Activated CD8-positive, alpha-beta T cell treated with anti-CD3 and anti-CD28 coated beads, Interleukin-2, amount 10 ng/mL, durations not matched to agents 7 days and 5 days (primary cell): ENCODE results near the gene BCL2L12. TPM values are rescaled to one million over a fixed set of nuclear protein-coding genes. Genes with fewer than 3 reads are reported as not detected.
"Not testable (repeated sequence)": the region's sequence is repeated elsewhere in the genome, so short reads cannot be mapped to it uniquely, and the experiment has no call there.

Source experiments
- ATAC-seq: fragments of 150-1000 bp; cut with Tn5 transposase; one replicate; pipeline ENCODE4 v1.10.0; 2021; ENCODE audit warnings: moderate library complexity
- CTCF ChIA-PET: fragments of 350-600 bp; sonication (Branson Sonifier 250); formaldehyde crosslinking; loops from one replicate; lab custom pipeline; 2021; ENCODE audit warnings: antibody characterized with exemption; lab: Charles Lee
- POLR2A ChIA-PET: fragments of 350-600 bp; sonication (Branson Sonifier 250); formaldehyde crosslinking; loops from one replicate; lab custom pipeline; 2021; ENCODE audit warnings: antibody characterized with exemption; lab: Charles Lee
- DNase-seq: peaks from one replicate; pipeline ENCODE4 v3.0.0-alpha.2; 2020
- H3K27ac Mint-ChIP-seq: one replicate; pipeline ENCODE4 v1.8.0; 2021; ENCODE audit warnings: mild to moderate bottlenecking, mixed read lengths
- H3K27me3 Mint-ChIP-seq: one replicate; pipeline ENCODE4 v1.8.0; 2021; ENCODE audit warnings: low read depth, mixed read lengths
- H3K36me3 Mint-ChIP-seq: one replicate; pipeline ENCODE4 v1.8.0; 2021; ENCODE audit warnings: low read depth, mixed read lengths
- H3K4me1 Mint-ChIP-seq: one replicate; pipeline ENCODE4 v1.8.0; 2021; ENCODE audit warnings: low read depth, mixed read lengths
- H3K4me3 Mint-ChIP-seq: one replicate; pipeline ENCODE4 v1.8.0; 2021; ENCODE audit warnings: mild to moderate bottlenecking, mixed read lengths
- H3K9me3 Mint-ChIP-seq: one replicate; pipeline ENCODE4 v1.8.0; 2022; ENCODE audit warnings: mixed read lengths; ENCODE audit not compliant: insufficient read depth
- total RNA-seq, 2 experiments: library from RNA; stranded (reverse); gene quantifications; one replicate each; pipeline ENCODE4 v1.2.3, GENCODE V29; 2021

The BCL2L12 gene
- total RNA-seq, result 10 to 100 TPM; 84.7 to 87.7 TPM

DNA sequence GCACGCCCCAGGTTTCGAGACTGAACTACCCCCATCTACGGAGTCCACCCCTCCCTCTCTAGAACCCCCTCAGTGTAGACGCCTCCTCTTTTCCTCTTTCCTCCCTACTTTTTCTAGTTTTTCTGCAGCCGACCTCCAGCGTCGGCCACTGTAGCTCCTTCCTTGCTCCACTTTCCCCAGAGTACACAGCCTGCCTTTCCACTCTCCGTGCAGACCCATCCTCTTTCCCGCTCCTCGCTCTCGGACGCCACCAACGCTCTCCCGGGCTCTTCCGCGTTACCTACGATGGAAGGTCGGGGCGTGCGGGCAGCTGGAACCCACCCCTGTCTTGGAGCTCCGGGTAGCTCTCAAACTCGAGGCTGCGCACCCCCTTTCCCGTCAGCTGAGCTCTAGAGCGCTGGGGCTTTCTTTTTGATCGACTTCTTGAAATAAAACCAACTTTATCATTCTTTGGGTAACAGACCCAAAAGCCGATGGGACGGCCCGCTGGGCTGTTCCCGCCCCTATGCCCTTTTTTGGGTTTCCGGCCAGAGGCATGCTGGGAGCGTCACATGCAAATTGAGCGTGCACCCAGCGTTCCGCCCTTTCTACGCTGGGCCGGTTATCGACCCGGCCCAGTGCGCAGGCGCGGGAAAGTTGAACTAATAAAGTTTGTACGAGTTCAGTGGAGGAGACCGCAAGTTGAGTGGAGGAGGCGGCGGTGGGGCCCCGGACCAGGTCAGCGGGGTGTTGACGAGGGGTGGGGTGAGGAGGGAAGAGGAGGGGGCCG lies at the start of gene BCL2L12, which contains the start of gene IRF3:
Gene BCL2L12 (plus strand): TSS at position 583 of the 769 bp plus-strand sequence. CDS start 760 bp downstream, outside the sequence.
Gene IRF3 (minus strand): TSS at position 507 of the 769 bp plus-strand sequence. CDS start 1,019 bp downstream, outside the sequence.
- Mint-ChIP-seq H3K9me3 (no peaks in the 10 kb centered on the region), H3K27me3 (no peaks in the 10 kb centered on the region), H3K4me3 (peak within 1 kb of the TSS; percentile 94), H3K4me1 (peaks cover 35% of the 10 kb centered on the region), H3K36me3 (peaks cover 50% of the 10 kb centered on the region), H3K27ac (peak within 1 kb of the TSS; percentile 92)
- ATAC-seq (peak; percentile 87), DNase-seq (peak; percentile 99)
- ChIA-PET CTCF (interaction anchor here (1.7 to 3.2 kb wide), 2 partner anchors 12 to 15 kb away, joined by 5 to 33 read pairs; partner anchors contain the start of gene PRMT1), POLR2A (interaction anchor here (0.8 to 4.3 kb wide), 6 partner anchors 9 to 85 kb away, joined by 3 to 38 read pairs (median 5); partner anchors contain the start of genes NOSIP, PRMT1, PRRG2 and RRAS)

DNA sequence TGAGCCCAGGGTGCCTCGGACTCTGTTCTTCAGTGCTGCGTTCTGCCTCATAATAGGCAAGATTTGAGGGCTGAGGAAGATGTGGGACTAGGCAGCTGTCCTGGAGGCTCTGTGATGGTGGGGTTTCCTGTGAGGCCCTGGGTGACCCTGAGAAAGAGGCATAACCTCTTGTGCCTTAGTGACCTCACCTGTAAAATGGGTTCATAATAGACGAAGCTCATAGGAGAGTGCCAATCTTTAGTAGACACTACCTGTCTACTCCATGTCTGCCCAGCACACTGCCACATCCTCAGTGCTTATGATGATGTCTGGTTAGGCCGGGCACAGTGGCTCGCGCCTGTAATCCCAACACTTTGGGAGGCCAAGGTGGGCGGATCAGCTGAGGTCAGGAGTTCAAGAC lies 49.2 kb upstream of the BCL2L12 start:
- H3K9me3 Mint-ChIP-seq, result no peaks in the 10 kb centered on the region
- ATAC-seq (no peak), DNase-seq (no peak)
- peaks cover 15% of the 10 kb centered on the region for H3K4me1 Mint-ChIP-seq
- no peak overlapping the region for H3K27ac Mint-ChIP-seq
- H3K36me3 Mint-ChIP-seq, result peaks cover 55% of the 10 kb centered on the region
- H3K27me3 Mint-ChIP-seq, result no peaks in the 10 kb centered on the region
- POLR2A ChIA-PET, result no interaction called here
- CTCF ChIA-PET, result interaction anchor here (0.7 to 1.3 kb wide), 2 partner anchors 18 to 47 kb away, joined by 3 to 5 read pairs; no protein-coding TSS in a partner anchor
- no peak overlapping the region for H3K4me3 Mint-ChIP-seq

DNA sequence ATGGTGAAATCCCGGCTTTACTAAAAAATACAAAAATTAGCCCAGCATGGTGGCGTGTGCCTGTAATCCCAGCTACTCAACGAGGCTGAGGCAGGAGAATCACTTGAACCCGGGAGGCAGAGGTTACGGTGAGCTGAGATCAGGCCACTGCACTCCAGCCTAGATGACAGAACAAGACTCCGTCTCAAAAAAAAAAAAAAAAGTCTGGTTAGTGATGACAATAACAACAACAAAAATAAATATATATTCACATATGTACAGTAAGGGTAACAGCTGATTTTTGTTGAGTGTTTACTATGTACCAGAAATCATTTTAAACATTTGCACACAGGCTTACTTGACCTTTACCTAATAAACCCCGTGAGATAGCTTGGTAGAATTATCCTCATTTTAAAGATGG lies 48.8 kb upstream of the BCL2L12 start:
- H3K4me1 Mint-ChIP-seq, result peaks cover 15% of the 10 kb centered on the region
- CTCF ChIA-PET, result interaction anchor here (1.3 kb wide), 1 partner anchor 47 kb away, joined by 5 read pairs; no protein-coding TSS in a partner anchor
- no peak for ATAC-seq
- POLR2A ChIA-PET, result no interaction called here
- H3K9me3 Mint-ChIP-seq, result no peaks in the 10 kb centered on the region
- DNase-seq, result no peak
- H3K36me3 Mint-ChIP-seq, result peaks cover 58% of the 10 kb centered on the region
- H3K27me3 Mint-ChIP-seq, result no peaks in the 10 kb centered on the region
- H3K27ac Mint-ChIP-seq, result no peak overlapping the region
- no peak overlapping the region for H3K4me3 Mint-ChIP-seq

- peaks cover 12% of the 10 kb centered on the region for H3K4me1 Mint-ChIP-seq
- H3K9me3 Mint-ChIP-seq, DNase-seq, CTCF ChIA-PET, H3K4me3 Mint-ChIP-seq, POLR2A ChIA-PET, H3K27me3 Mint-ChIP-seq, ATAC-seq: not testable (repeated sequence)
- H3K36me3 Mint-ChIP-seq, result peaks cover 58% of the 10 kb centered on the region
- peak overlapping the region; percentile 39 for H3K27ac Mint-ChIP-seq
Observed at GRCh38 chr19:49617860-49618259, 47.9 kb upstream of the BCL2L12 start.

- CTCF ChIA-PET, result interaction anchor here (0.6 kb wide), 1 partner anchor 276 kb away, joined by 3 read pairs; no protein-coding TSS in a partner anchor
- H3K4me1 Mint-ChIP-seq, result no peaks in the 10 kb centered on the region
- H3K27me3 Mint-ChIP-seq, result no peaks in the 10 kb centered on the region
- no peaks in the 10 kb centered on the region for H3K9me3 Mint-ChIP-seq
- ATAC-seq, result no peak
- DNase-seq, result no peak
- peaks cover 38% of the 10 kb centered on the region for H3K36me3 Mint-ChIP-seq
- POLR2A ChIA-PET, result interaction anchor here (0.6 to 0.9 kb wide), 2 partner anchors 9 to 15 kb away, joined by 3 read pairs; partner anchors contain the start of gene RRAS
- H3K27ac Mint-ChIP-seq, result no peak overlapping the region
- H3K4me3 Mint-ChIP-seq, result no peak overlapping the region
Observed at GRCh38 chr19:49624967-49625910, 40.5 kb upstream of the BCL2L12 start.

DNA sequence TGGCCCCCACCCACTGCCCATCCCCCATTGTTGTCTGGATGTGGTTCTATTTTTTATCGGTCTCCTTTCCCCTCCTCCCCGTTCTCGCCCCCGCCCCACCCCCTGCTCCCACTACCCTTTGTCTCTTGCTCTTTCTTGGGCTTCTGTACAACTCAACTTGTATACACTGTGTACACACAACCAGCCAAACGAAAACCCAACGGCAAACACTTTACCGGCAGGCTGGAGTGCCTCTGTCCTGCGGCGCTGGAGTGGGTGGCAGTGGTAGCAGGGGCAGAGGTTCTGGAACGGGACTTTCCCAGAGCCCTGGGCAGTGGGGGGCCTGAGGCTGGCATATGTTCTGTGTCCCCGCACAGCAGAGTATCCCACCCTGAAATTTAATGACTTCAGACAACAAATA lies 39.5 kb upstream of the BCL2L12 start:
- H3K9me3 Mint-ChIP-seq, result no peaks in the 10 kb centered on the region
- ChIA-PET CTCF (no interaction called here), POLR2A (no interaction called here)
- peaks cover 37% of the 10 kb centered on the region for H3K36me3 Mint-ChIP-seq
- no peak overlapping the region for H3K4me3 Mint-ChIP-seq
- H3K4me1 Mint-ChIP-seq, result no peaks in the 10 kb centered on the region
- DNase-seq, result no peak
- no peak overlapping the region for H3K27ac Mint-ChIP-seq
- ATAC-seq, result no peak
- no peaks in the 10 kb centered on the region for H3K27me3 Mint-ChIP-seq

- H3K4me3 Mint-ChIP-seq, result no peak overlapping the region
- no peaks in the 10 kb centered on the region for H3K9me3 Mint-ChIP-seq
- ChIA-PET CTCF (no interaction called here), POLR2A (interaction anchor here (1.0 kb wide), 1 partner anchor 11 kb away, joined by 3 read pairs; the partner anchor contains the start of gene RRAS)
- H3K27me3 Mint-ChIP-seq, result no peaks in the 10 kb centered on the region
- no peak for DNase-seq
- no peaks in the 10 kb centered on the region for H3K4me1 Mint-ChIP-seq
- H3K36me3 Mint-ChIP-seq, result peaks cover 18% of the 10 kb centered on the region
- no peak for ATAC-seq
- H3K27ac Mint-ChIP-seq, result no peak overlapping the region
Observed at GRCh38 chr19:49629659-49630058, 36.1 kb upstream of the BCL2L12 start.

DNA sequence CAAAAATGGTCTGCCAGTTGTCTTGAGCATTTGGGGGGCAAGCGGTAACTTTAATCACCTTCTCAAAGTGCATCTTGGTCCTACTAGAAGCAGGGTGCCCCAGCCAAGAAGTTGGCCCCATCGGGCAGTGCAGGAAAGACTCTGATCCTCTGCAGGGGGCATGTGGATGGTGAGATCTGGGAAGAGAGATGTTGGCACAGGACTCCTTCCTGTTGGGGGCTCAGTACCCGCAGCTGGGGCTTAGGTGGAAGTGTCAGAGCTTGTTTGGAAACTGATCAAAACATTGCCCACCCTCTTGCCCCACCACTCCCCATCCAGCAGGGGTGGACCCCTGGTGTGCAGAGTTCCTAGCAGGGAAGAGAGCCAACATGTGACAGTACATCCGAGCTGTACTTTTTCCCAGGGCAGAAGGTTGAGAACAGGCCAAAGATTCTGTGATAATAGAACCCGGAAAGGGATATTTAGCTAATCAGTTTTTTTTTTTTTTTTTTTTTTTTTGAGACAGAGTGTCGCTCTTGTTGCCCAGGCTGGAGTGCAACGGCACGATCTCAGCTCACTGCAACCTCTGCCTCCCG lies 34.6 kb upstream of the BCL2L12 start:
- H3K36me3 Mint-ChIP-seq, result peaks cover 17% of the 10 kb centered on the region
- no peak overlapping the region for H3K27ac Mint-ChIP-seq
- H3K4me1 Mint-ChIP-seq, result no peaks in the 10 kb centered on the region
- DNase-seq (no peak), ATAC-seq (no peak)
- H3K4me3 Mint-ChIP-seq, result no peak overlapping the region
- no peaks in the 10 kb centered on the region for H3K9me3 Mint-ChIP-seq
- ChIA-PET CTCF (interaction anchor here (1.6 kb wide), 1 partner anchor 48 kb away, joined by 4 read pairs; no protein-coding TSS in a partner anchor), POLR2A (no interaction called here)
- no peaks in the 10 kb centered on the region for H3K27me3 Mint-ChIP-seq

DNA sequence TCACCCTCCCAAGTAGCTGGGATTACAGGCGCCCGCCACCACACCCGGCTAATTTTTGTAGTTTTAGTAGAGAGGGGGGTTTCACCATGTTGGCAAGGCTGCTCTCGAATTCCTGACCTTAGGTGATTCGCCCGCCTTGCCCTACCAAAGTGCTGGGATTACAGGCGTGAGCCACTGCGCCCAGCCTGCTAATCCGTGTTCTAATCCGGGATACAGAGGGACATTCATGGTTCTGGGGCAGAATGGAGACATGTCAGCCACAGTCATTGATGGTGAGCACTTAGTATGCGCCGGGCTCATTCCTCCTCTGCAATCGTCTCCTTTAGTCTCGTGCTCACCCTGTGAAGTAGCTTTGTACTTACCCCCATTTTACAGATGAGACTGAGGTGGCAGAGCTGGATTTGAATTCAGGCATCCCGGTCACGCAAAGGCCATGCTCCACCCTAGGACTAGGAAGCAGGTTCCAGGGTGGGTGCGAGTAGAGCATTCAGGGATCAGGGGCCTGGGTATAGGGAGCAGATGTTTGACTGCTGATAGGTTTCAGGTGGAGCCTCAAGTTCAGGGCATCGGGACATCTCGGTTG lies 34.0 kb upstream of the BCL2L12 start:
- ChIA-PET POLR2A (no interaction called here), CTCF (interaction anchor here (1.6 kb wide), 1 partner anchor 47 kb away, joined by 4 read pairs; no protein-coding TSS in a partner anchor)

DNA sequence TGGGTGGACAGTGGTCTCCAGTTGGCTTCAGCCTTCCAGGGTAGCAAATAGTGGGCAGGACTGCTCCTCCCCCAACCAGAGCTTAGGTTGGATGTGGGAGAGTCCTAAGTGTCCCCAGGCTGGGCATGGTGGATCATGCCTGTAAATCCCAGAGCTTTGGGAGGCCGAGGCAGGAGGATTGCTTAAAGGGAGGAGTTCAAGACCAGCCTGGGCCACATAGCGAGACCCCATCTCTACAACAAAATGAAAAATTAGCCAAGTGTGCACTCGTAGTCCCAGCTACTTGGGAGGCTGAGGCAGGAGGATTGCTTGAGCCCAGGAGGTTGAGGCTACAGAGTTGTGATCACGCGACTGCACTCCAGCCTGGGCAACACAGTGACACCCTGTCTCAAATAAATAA lies 33.2 kb upstream of the BCL2L12 start:
- DNase-seq, result no peak
- CTCF ChIA-PET, result no interaction called here
- Mint-ChIP-seq H3K27me3 (no peaks in the 10 kb centered on the region), H3K4me3 (no peak overlapping the region), H3K4me1 (peaks cover 1% of the 10 kb centered on the region), H3K36me3 (peaks cover 11% of the 10 kb centered on the region), H3K27ac (no peak overlapping the region), H3K9me3 (no peaks in the 10 kb centered on the region)
- ATAC-seq, result no peak
- POLR2A ChIA-PET, result interaction anchor here (0.5 to 0.7 kb wide), 2 partner anchors 15 to 130 kb away, joined by 3 read pairs; no protein-coding TSS in a partner anchor

More for the DNA sequence above, 34.0 kb upstream of the BCL2L12 start:
- no peaks in the 10 kb centered on the region for H3K4me1 Mint-ChIP-seq
- ATAC-seq (no peak), DNase-seq (no peak)
- no peaks in the 10 kb centered on the region for H3K9me3 Mint-ChIP-seq
- no peak overlapping the region for H3K4me3 Mint-ChIP-seq
- H3K27ac Mint-ChIP-seq, result no peak overlapping the region
- H3K36me3 Mint-ChIP-seq, result peaks cover 15% of the 10 kb centered on the region
- no peaks in the 10 kb centered on the region for H3K27me3 Mint-ChIP-seq
